Adipocyte (in vitro differentiated cells): ENCODE results near the gene SRSF7.
"Not testable (repeated sequence)": the region's sequence is repeated elsewhere in the genome, so short reads cannot be mapped to it uniquely, and the experiment has no call there.

Experiments
- DNase-seq: peaks from one replicate; pipeline ENCODE4 v3.0.0-alpha.2; 2015; ENCODE audit warnings: low read depth
- H3K27me3 ChIP-seq: replicated peaks from 2 replicates; pipeline ENCODE4 v1.7.0; 2013; ENCODE audit warnings: mild to moderate bottlenecking, low read length, moderate library complexity; ENCODE audit not compliant: control insufficient read depth, insufficient read depth
- H3K36me3 ChIP-seq: 2 replicates; pipeline ENCODE4 v1.7.0; 2013; ENCODE audit warnings: low read length, mild to moderate bottlenecking, moderate library complexity; ENCODE audit not compliant: control insufficient read depth, insufficient read depth, severe bottlenecking
- H3K4me1 ChIP-seq: 2 replicates; pipeline ENCODE4 v1.7.0; 2013; ENCODE audit warnings: mild to moderate bottlenecking, low read length, moderate library complexity; ENCODE audit not compliant: control insufficient read depth, insufficient read depth
- H3K4me3 ChIP-seq: 2 replicates; pipeline ENCODE4 v1.7.0; 2013; ENCODE audit warnings: mild to moderate bottlenecking, low read length, moderate library complexity
- H3K9ac ChIP-seq: 2 replicates; pipeline ENCODE4 v1.7.0; 2013; ENCODE audit warnings: mild to moderate bottlenecking, low read length, moderate library complexity
- H3K9me3 ChIP-seq: 2 replicates; pipeline ENCODE4 v1.7.0; 2013; ENCODE audit warnings: mild to moderate bottlenecking, low read length, moderate library complexity; ENCODE audit not compliant: control insufficient read depth

Gene SRSF7

GRCh38 chr2:38783586-38783985 lies 32.4 kb upstream of the SRSF7 start:
- H3K9me3 ChIP-seq, result no peaks in the 10 kb centered on the region
- peaks cover 4% of the 10 kb centered on the region for H3K4me1 ChIP-seq
- H3K9ac ChIP-seq, result no peak overlapping the region
- H3K36me3 ChIP-seq, result peaks cover 8% of the 10 kb centered on the region
- no peaks in the 10 kb centered on the region for H3K27me3 ChIP-seq
- DNase-seq, result no peak
- no peak overlapping the region for H3K4me3 ChIP-seq

GRCh38 chr2:38778687-38779082 lies 27.5 kb upstream of the SRSF7 start:
- no peaks in the 10 kb centered on the region for H3K9me3 ChIP-seq
- peak overlapping the region; percentile 91 for H3K9ac ChIP-seq
- peak overlapping the region; percentile 95 for H3K4me3 ChIP-seq
- peaks cover 8% of the 10 kb centered on the region for H3K36me3 ChIP-seq
- no peaks in the 10 kb centered on the region for H3K27me3 ChIP-seq
- peaks cover 6% of the 10 kb centered on the region for H3K4me1 ChIP-seq
- no peak for DNase-seq

- no peak for DNase-seq
- H3K9ac ChIP-seq, result no peak overlapping the region
- H3K36me3 ChIP-seq, result peaks cover 6% of the 10 kb centered on the region
- peaks cover 15% of the 10 kb centered on the region for H3K4me1 ChIP-seq
- no peaks in the 10 kb centered on the region for H3K27me3 ChIP-seq
- H3K4me3 ChIP-seq, result no peak overlapping the region
- no peaks in the 10 kb centered on the region for H3K9me3 ChIP-seq
Measured at GRCh38 chr2:38776531-38776930, 25.4 kb upstream of the SRSF7 start.

- H3K4me3 ChIP-seq, result no peak overlapping the region
- no peaks in the 10 kb centered on the region for H3K27me3 ChIP-seq
- no peaks in the 10 kb centered on the region for H3K9me3 ChIP-seq
- H3K9ac ChIP-seq, result no peak overlapping the region
- no peaks in the 10 kb centered on the region for H3K36me3 ChIP-seq
- DNase-seq, result no peak
- peaks cover 15% of the 10 kb centered on the region for H3K4me1 ChIP-seq
Measured at GRCh38 chr2:38775921-38776225, 24.7 kb upstream of the SRSF7 start.

GRCh38 chr2:38775097-38775920 lies 24.1 kb upstream of the SRSF7 start:
- Histone ChIP-seq H3K27me3 (no peaks in the 10 kb centered on the region), H3K9ac (no peak overlapping the region), H3K4me1 (peaks cover 15% of the 10 kb centered on the region), H3K4me3 (no peak overlapping the region), H3K36me3 (no peaks in the 10 kb centered on the region), H3K9me3 (no peaks in the 10 kb centered on the region)
- no peak for DNase-seq

- Histone ChIP-seq H3K4me3 (no peak overlapping the region), H3K9ac (no peak overlapping the region), H3K27me3 (no peaks in the 10 kb centered on the region), H3K36me3 (no peaks in the 10 kb centered on the region), H3K4me1 (peaks cover 9% of the 10 kb centered on the region), H3K9me3 (no peaks in the 10 kb centered on the region)
- DNase-seq, result no peak
Measured at GRCh38 chr2:38771632-38772031, 20.5 kb upstream of the SRSF7 start.

- no peak overlapping the region for H3K4me3 ChIP-seq
Measured at GRCh38 chr2:38765551-38765950, 14.4 kb upstream of the SRSF7 start.

GRCh38 chr2:38765149-38765548 lies 14.0 kb upstream of the SRSF7 start:
- H3K9me3 ChIP-seq, result no peaks in the 10 kb centered on the region
- H3K4me1 ChIP-seq, result peaks cover 11% of the 10 kb centered on the region
- no peak overlapping the region for H3K9ac ChIP-seq
- H3K27me3 ChIP-seq, result no peaks in the 10 kb centered on the region
- peak; percentile 45 for DNase-seq
- H3K4me3 ChIP-seq, result no peak overlapping the region
- no peaks in the 10 kb centered on the region for H3K36me3 ChIP-seq

More at GRCh38 chr2:38765551-38765950, 14.4 kb upstream of the SRSF7 start:
- DNase-seq, result no peak
- Histone ChIP-seq H3K9ac (no peak overlapping the region), H3K9me3 (no peaks in the 10 kb centered on the region), H3K36me3 (no peaks in the 10 kb centered on the region), H3K27me3 (no peaks in the 10 kb centered on the region), H3K4me1 (peaks cover 11% of the 10 kb centered on the region)

GRCh38 chr2:38763728-38764127 lies 12.6 kb upstream of the SRSF7 start:
- H3K27me3 ChIP-seq, result no peaks in the 10 kb centered on the region
- no peaks in the 10 kb centered on the region for H3K9me3 ChIP-seq
- H3K9ac ChIP-seq, result no peak overlapping the region
- no peaks in the 10 kb centered on the region for H3K36me3 ChIP-seq
- H3K4me1 ChIP-seq, result peaks cover 11% of the 10 kb centered on the region
- no peak for DNase-seq
- H3K4me3 ChIP-seq, result no peak overlapping the region

- DNase-seq, result no peak
- no peak overlapping the region for H3K9ac ChIP-seq
- H3K9me3 ChIP-seq, result no peaks in the 10 kb centered on the region
- H3K36me3 ChIP-seq, result no peaks in the 10 kb centered on the region
- H3K4me1 ChIP-seq, result peaks cover 11% of the 10 kb centered on the region
- H3K27me3 ChIP-seq, result no peaks in the 10 kb centered on the region
- H3K4me3 ChIP-seq, result no peak overlapping the region
Measured at GRCh38 chr2:38763228-38763627, 12.1 kb upstream of the SRSF7 start.

- H3K9me3 ChIP-seq, H3K9ac ChIP-seq, H3K4me3 ChIP-seq, DNase-seq, H3K36me3 ChIP-seq, H3K4me1 ChIP-seq, H3K27me3 ChIP-seq: not testable (repeated sequence)
Measured at GRCh38 chr2:38755891-38756290, 4.7 kb upstream of the SRSF7 start.

GRCh38 chr2:38754506-38754905 lies 3.3 kb upstream of the SRSF7 start:
- peaks cover 4% of the 10 kb centered on the region for H3K4me1 ChIP-seq
- no peaks in the 10 kb centered on the region for H3K27me3 ChIP-seq
- no peak for DNase-seq
- peak overlapping the region; percentile 78 for H3K9ac ChIP-seq
- peak overlapping the region; percentile 69 for H3K4me3 ChIP-seq
- no peaks in the 10 kb centered on the region for H3K9me3 ChIP-seq
- peaks cover under 1% of the 10 kb centered on the region for H3K36me3 ChIP-seq
